ENCODE data around the gene INPP5J.

DNA sequence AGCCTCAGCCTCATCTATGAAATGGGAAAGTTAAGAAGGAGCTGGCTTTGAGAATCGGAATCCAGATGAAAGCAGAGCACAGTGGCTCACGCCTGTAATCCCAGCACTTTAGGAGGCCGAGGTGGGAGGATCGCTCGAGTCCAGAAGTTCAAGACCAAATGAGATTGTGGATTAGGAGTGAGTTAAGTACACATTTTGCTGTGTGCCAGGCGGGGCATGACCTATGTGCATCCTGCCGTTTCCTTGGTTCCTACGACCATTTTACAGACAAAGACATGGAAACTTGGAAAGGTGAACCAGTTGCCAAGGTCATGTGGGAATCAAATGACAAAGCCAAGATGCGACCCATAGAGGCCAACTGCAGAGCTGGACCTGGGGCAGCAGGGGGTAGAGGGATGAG, 13.4 kb downstream of the INPP5J start:
- TF ChIP-seq EZH2 (IDR thresholded peaks at IDR 0.05; ENCODE audit: borderline replicate concordance, low read depth, low read length, poor library complexity, severe bottlenecking): no peak
- TF ChIP-seq, protein P1, sequence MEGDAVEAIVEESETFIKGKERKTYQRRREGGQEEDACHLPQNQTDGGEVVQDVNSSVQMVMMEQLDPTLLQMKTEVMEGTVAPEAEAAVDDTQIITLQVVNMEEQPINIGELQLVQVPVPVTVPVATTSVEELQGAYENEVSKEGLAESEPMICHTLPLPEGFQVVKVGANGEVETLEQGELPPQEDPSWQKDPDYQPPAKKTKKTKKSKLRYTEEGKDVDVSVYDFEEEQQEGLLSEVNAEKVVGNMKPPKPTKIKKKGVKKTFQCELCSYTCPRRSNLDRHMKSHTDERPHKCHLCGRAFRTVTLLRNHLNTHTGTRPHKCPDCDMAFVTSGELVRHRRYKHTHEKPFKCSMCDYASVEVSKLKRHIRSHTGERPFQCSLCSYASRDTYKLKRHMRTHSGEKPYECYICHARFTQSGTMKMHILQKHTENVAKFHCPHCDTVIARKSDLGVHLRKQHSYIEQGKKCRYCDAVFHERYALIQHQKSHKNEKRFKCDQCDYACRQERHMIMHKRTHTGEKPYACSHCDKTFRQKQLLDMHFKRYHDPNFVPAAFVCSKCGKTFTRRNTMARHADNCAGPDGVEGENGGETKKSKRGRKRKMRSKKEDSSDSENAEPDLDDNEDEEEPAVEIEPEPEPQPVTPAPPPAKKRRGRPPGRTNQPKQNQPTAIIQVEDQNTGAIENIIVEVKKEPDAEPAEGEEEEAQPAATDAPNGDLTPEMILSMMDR (conservative IDR thresholded peaks at IDR 0.05; ENCODE audit: low read depth, low read length): no peak

Data from A673 (cell line).